Kidney glomerular epithelial cell (primary cell): ENCODE measurements around the gene TECPR2.
A peak's percentile ranks its signal among the peaks of the same experiment; 100 is the strongest.

ENCODE experiments used
- DNase-seq: peaks from one replicate; lab custom pipeline; 2025; lab: John Stamatoyannopoulos, UW

Gene TECPR2

GRCh38 chr14:102427642-102428041 lies 64.9 kb downstream of the TECPR2 start:
- no peak for DNase-seq

- DNase-seq: no peak
Measured at GRCh38 chr14:102430212-102430908, 67.6 kb downstream of the TECPR2 start.

- no peak for DNase-seq
Measured at GRCh38 chr14:102431751-102432150, 69.0 kb downstream of the TECPR2 start.

GRCh38 chr14:102434647-102435175 lies 72.0 kb downstream of the TECPR2 start:
- no peak for DNase-seq

- DNase-seq: peak; percentile 64
Measured at GRCh38 chr14:102437997-102438915, 75.5 kb downstream of the TECPR2 start.

DNA sequence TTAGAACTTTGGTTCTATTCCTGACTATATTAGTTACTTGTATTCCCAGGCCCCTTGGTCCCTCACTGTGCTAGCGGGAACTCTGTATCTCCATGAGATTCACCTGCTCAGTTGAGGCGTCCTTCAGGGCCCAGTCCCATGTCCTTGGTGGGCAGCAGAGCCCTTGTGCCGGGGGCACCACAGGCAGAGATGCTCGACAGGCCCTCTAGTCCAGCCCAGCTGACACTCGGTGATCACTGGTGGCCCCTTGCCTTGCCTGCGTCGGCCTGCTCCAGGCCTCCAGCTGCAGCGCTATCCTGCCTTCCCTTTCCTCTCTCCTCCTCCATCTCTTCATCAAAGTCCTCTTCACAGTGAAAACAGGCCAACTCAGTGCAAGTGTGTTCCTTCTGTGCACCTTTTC lies 76.8 kb downstream of the TECPR2 start:
- no peak for DNase-seq

DNA sequence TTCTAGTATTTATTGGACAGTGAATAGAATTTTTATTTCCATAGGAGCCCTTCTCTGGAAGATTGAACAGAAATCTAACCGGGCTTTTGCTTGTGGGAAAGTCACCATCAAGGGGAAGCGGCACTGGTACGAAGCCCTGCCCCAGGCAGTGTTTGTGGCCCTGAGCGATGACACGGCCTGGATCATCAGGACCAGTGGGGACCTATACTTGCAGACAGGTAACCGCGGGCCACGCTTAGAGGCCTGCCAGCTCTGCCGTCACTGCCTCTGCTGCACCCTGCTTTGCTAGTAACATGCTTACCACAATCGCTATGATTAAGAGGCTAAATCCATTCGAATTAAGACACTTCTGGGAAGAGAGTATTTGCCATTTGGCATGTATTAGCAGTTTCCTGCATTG lies 77.7 kb downstream of the TECPR2 start:
- DNase-seq: no peak

DNA sequence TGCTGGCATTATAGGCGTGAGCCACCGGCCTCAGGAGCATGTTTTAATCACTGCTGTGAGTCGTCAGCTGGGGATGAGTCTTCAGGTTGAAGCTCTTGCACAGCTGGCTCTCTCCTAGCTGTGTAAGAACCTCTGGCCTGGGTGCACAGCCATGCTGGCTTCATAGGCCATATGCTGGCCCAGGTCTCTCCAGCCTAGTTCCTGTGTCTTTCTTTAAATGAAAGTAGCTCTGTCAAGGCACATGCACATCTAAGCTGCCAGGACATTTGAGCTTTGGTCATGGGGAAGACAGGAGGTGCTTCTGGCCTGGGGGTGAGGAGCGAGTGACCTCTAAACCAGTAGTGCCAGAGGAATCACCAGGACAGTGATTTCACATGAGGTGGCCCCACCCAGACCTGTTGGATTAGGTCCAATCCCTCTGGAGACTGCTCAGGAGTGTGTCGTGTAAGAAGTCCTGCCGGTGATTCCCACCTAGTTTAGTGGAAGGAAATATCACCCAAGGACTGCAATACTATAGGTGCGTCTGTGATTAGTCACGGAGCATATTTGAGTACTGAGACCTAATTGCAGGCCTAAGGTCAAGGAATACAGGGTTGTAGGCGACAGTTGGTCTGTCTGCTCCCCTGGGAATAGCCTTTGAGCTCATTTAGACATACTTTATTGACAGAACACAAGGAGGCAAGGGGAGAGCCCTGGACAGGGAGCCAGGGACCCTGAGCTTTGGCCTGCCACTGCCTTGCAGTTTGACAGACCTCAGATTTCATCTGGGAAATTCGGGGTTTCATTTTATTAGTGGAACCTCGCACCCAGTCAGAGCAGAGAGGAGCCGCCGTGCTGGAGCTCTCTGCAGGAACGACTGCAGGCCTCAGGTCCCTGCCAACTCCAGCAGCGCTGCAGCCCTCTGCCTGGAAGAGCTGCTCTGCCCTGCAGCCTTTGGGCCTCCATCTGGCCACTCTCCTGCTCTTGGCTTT lies 79.8 kb downstream of the TECPR2 start:
- DNase-seq: no peak

GRCh38 chr14:102445066-102445465 lies 82.3 kb downstream of the TECPR2 start:
- DNase-seq: no peak

DNA sequence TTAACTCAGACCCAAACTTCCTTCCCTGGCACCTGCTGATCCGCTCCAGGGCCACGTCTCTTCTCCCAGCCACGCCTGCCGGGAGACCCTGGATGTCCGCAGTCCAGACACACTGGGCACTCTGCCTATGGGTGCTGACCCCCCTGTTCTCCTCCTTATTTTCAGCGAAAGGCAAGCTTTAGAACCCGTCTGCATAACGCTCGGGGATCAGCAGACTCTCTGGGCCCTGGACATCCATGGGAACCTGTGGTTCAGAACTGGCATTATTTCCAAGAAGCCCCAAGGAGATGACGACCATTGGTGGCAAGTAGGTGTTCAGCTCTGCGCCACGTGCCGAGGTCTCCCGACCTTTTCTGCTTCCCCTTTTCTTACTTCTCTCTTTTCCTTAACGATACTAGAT lies 82.9 kb downstream of the TECPR2 start:
- DNase-seq: no peak

DNA sequence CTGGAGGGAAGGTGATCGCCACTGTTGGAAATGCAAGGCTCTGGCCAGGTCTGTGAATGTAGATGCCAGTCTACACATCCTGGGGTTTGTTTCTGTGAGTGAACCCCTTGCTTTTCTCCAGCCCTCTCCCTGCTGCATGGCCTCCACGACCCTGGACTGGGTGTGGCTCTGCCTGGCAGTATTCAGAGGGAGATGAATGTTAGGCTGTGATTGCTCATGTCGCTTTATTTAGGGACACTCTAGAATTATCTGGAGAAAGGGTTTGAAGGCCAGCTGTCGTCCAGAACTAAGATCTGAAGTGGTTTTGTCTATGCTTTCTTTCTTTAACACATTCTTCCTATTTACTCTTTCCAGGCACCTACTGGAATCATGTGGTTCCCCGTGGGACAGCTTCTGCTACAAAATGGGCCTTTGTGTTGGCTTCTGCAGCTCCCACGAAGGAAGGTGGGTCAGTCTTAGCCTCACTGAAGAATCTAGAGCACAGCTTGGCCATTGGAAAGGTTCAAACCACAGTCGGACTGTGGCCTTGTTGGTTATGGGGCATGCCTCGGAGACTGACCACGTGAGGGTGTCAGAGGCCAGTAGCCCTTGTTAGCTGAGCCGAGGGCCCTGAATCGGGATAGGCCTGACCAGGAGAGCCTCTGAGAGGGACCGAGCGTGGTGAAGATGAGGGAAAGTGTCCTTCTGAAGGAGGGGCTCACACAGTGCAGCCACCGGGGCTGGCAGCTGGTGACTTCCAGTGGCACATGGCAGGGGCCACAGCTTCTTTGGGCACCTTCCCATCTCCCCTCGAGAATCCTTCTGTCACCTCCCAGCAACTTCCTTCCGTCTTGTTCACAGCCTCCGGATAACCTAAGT lies 87.7 kb downstream of the TECPR2 start:
- DNase-seq: no peak

DNA sequence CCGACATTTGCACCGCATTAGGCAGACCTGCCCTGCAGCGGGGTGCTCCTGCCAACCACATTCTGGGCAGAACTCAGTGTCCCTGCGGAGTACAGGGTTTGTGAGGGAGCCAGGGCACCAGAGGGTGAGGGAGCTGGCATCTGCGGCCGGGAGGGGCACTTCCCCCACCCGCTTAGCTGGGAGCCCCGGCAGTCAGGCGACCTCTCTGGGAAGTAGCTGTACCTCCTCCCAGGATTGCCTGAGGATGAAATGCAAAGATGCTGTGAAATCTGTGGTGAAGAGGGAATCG lies 88.3 kb downstream of the TECPR2 start:
- no peak for DNase-seq

- DNase-seq: no peak
Measured at GRCh38 chr14:102452302-102452701, 89.6 kb downstream of the TECPR2 start.

GRCh38 chr14:102454711-102455110 lies 92.0 kb downstream of the TECPR2 start:
- no peak for DNase-seq

DNA sequence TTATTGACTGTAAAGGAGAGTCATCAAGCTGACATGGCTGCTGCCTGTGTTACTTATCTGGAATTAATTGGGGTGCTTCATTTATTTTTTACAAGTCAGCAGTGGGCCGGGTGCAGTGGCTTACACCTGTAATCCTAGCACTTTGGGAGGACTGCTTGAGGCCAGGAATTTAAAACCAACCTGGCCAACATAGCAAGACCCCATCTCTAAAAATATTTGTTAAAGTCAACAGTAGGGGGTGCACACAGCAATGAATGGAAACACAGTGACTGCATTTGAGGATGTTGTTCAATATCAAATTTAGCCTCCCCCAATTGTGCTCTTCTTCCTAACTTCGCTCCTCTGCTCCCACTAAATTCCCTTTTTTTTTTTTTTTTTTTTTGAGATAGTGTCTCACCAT lies 94.8 kb downstream of the TECPR2 start:
- DNase-seq: no peak

GRCh38 chr14:102461490-102462338 lies 99.0 kb downstream of the TECPR2 start:
- DNase-seq: no peak

DNA sequence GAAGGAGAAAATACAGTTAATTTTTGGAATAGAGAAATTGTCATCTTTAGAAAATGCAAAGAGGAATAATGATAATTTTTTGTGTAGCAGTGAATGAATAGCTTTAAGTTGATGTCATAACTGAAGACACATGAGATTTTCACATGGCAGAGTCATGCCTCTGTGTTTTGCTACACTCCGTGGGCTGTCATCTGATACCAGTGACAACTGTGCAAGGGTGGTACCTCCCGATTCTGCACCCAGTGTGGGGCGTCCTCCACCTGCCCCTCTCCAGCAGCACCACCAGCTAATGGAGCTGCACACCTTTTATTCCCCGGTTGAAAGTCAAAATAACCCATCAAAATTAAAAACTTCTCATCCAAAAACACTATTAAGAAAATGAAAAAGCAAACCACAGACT lies 99.7 kb downstream of the TECPR2 start:
- no peak for DNase-seq

DNA sequence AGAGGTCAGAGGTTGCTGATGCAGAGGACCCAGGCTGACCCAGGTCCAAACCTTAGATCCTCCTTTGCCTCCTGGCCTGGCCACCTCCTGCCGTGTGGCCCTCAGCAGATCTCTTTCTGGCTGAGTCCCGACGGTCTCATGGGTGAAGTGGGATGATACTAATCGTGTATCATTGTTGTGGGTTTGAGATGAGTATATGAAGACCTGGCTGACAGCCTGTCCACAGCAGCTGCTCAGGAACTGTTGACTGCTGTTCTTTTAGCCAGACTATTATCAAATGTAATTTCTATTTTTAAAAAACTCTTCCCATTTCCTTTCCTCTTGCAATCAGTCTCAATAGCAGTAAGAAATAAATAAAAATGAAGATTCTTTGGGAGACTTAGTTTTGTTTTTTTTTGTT lies 101.3 kb downstream of the TECPR2 start:
- no peak for DNase-seq

DNA sequence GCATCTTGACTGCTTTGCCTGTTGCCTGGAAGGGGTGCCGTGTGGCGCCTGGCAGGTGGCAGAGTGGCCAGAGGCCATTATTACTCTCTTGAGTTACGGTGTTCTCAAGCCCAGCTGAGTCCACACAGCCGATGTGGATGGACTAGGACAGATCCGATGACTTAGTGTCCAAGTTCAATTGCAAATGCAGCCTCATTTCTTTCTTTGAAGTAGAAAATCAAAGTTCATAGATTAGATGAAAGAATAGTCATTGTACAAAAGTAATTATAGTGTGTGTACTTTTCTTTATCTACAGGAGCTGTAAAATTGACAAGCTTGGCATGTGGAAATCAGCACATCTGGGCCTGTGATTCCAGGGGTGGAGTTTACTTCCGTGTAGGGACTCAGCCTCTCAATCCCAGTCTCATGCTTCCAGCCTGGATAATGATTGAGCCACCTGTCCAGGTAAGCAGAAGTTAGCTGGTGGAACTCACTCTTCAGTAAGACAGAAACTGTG lies 102.2 kb downstream of the TECPR2 start:
- DNase-seq: no peak

- DNase-seq: no peak
Measured at GRCh38 chr14:102469261-102469660, 106.5 kb downstream of the TECPR2 start.
